HFFc6 (cell line): ENCODE data around the gene NCR1. TPM values are rescaled to one million over a fixed set of nuclear protein-coding genes. Genes with fewer than 3 reads are reported as not detected.

Source experiments
- DNase-seq: peaks from one replicate; pipeline ENCODE4 v3.0.0-alpha.2; 2018
- H3K27ac Mint-ChIP-seq: 2 replicates; pipeline ENCODE4 v1.8.0; 2020; ENCODE audit warnings: mild to moderate bottlenecking, mixed read lengths
- H3K27me3 Mint-ChIP-seq: 2 replicates; pipeline ENCODE4 v1.8.0; 2021; ENCODE audit warnings: mild to moderate bottlenecking, moderate library complexity, mixed read lengths; ENCODE audit not compliant: insufficient read depth
- H3K36me3 Mint-ChIP-seq: 2 replicates; pipeline ENCODE4 v1.8.0; 2021; ENCODE audit warnings: low read depth, mixed read lengths
- H3K4me1 Mint-ChIP-seq: 2 replicates; pipeline ENCODE4 v1.8.0; 2020; ENCODE audit warnings: low read depth, mixed read lengths
- H3K4me3 Mint-ChIP-seq: 2 replicates; pipeline ENCODE4 v1.8.0; 2020; ENCODE audit warnings: mild to moderate bottlenecking, moderate library complexity, mixed read lengths
- H3K9me3 Mint-ChIP-seq: 2 replicates; pipeline ENCODE4 v1.8.0; 2020; ENCODE audit warnings: mild to moderate bottlenecking, mixed read lengths
- total RNA-seq, 6 experiments: library from RNA; stranded (reverse); fragmentation: NEBNext Ultra II Directional; extraction: Animal tissue kit (Norgen Biotek cat#: 25700); gene quantifications; 2 replicates in 1 of 6; 3 replicates in 5 of 6; pipeline ENCODE4 v1.2.3, GENCODE V29; 2021
- TF ChIP-seq, protein P1 (sequence below): fragments of 200-600 bp; sonication (generic); IDR thresholded peaks from 2 replicates; pipeline ENCODE4 v1.5.0; 2021; ENCODE audit warnings: antibody characterized with exemption, mild to moderate bottlenecking

The NCR1 gene
- total RNA-seq, 6 experiments from 2014 or later: not detected

DNA sequence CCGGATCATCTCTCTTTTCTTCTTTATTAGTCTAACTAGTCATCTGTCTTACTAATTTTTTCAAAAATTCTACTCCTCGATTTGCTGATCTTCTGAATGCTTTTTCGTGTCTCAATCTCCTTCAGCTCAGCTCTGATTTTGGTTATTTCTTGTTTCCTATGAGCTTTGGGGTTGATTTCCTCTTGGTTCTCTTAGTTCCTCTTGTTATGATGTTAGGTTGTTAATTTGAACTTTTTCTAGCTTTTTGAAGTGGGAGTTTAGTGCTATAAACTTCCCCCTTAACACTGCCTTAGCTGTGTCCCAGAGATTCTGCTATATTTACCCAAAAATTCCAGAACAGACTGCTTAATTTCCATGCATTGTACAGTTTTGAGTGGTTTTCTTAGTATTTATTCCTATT is 28.5 kb upstream of the NCR1 start:
- Mint-ChIP-seq H3K36me3 (peaks cover 10% of the 10 kb centered on the region), H3K27ac (no peak overlapping the region), H3K4me3 (no peak overlapping the region), H3K9me3 (peaks cover 53% of the 10 kb centered on the region), H3K4me1 (no peaks in the 10 kb centered on the region), H3K27me3 (peaks cover 2% of the 10 kb centered on the region; the same call in 1 of the 2 replicates)
- TF ChIP-seq, protein P1, sequence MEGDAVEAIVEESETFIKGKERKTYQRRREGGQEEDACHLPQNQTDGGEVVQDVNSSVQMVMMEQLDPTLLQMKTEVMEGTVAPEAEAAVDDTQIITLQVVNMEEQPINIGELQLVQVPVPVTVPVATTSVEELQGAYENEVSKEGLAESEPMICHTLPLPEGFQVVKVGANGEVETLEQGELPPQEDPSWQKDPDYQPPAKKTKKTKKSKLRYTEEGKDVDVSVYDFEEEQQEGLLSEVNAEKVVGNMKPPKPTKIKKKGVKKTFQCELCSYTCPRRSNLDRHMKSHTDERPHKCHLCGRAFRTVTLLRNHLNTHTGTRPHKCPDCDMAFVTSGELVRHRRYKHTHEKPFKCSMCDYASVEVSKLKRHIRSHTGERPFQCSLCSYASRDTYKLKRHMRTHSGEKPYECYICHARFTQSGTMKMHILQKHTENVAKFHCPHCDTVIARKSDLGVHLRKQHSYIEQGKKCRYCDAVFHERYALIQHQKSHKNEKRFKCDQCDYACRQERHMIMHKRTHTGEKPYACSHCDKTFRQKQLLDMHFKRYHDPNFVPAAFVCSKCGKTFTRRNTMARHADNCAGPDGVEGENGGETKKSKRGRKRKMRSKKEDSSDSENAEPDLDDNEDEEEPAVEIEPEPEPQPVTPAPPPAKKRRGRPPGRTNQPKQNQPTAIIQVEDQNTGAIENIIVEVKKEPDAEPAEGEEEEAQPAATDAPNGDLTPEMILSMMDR: no peak
- no peak for DNase-seq

DNA sequence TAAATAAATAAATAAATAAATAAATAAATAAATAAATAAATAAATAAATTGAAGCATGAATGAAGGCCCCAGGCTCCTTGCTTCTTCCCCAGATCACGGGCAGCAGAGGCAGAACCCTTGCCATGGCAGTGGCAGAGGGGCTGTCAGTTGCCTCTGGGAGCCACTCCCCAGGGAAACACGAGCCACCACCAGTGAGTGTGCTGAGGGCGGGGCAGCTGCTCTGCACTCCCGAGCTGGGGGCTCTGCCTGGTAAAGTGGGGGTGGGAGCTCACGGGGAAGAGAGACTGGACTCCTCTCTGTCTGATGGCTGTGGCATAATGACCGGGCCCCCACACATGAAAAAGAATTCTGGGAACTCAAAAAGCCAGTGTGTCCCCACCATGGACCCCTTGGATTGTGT is 24.1 kb upstream of the NCR1 start:
- H3K27me3 Mint-ChIP-seq: peaks cover 2% of the 10 kb centered on the region; the same call in 1 of the 2 replicates
- no peak overlapping the region for H3K27ac Mint-ChIP-seq

DNA sequence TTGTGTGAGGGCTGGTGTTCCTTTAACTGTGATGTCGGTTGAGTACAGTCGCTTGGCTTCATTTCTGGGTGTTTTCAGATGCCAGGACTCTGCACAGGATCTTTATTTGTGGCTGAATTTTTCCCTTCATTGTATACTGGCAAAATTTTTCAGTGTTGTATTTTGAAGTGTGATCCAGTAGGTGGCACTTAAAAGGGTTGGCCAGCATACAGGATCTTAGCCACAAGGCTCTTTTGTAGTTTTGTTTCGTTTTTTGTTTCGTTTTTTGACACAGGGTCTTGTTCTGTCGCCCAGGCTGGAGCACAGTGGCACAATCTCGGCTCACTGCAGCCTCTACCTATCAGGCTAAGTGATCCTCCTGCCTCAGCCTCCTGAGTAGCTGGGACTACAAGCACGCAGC is 23.2 kb upstream of the NCR1 start:
- Mint-ChIP-seq H3K27me3 (peaks cover 2% of the 10 kb centered on the region; the same call in 1 of the 2 replicates), H3K9me3 (peaks cover 44% of the 10 kb centered on the region), H3K27ac (no peak overlapping the region), H3K4me1 (no peaks in the 10 kb centered on the region), H3K4me3 (peak overlapping the region; percentile 28; the same call in 1 of the 2 replicates), H3K36me3 (peaks cover 5% of the 10 kb centered on the region; the same call in 1 of the 2 replicates)
- TF ChIP-seq, protein P1: peak; percentile 11; the same call in 1 of the 2 replicates
- no peak for DNase-seq

More for the DNA sequence above, 24.1 kb upstream of the NCR1 start:
- Mint-ChIP-seq H3K36me3 (peaks cover 5% of the 10 kb centered on the region; the same call in 1 of the 2 replicates), H3K4me3 (no peak overlapping the region), H3K9me3 (peaks cover 51% of the 10 kb centered on the region), H3K4me1 (no peaks in the 10 kb centered on the region)
- no peak for DNase-seq
- TF ChIP-seq, protein P1: no peak

DNA sequence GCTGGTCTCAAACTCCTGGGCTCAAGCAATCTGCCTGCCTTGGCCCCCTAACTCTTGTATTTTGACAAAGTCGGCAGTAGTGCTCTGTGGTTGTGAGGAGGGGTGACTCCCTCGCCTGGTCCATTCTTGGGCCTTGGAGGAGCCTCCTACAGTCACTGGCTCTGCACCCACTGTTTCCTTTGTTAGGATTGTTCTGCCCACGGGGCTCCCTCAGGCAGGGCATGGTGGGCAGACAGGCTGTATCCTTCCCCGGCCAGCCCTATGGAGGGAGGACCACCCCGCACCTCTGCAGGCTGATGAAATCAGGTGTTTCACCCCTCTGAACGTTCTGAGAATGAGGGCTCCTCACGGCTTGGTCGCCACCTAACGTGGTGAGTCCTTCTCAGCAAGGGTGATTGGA is 22.7 kb upstream of the NCR1 start:
- Mint-ChIP-seq H3K4me3 (no peak overlapping the region; the same call in 1 of the 2 replicates), H3K4me1 (no peaks in the 10 kb centered on the region), H3K9me3 (peaks cover 44% of the 10 kb centered on the region), H3K36me3 (peaks cover 5% of the 10 kb centered on the region; the same call in 1 of the 2 replicates), H3K27me3 (peaks cover 2% of the 10 kb centered on the region; the same call in 1 of the 2 replicates), H3K27ac (no peak overlapping the region)
- TF ChIP-seq, protein P1: no peak
- DNase-seq: no peak

DNA sequence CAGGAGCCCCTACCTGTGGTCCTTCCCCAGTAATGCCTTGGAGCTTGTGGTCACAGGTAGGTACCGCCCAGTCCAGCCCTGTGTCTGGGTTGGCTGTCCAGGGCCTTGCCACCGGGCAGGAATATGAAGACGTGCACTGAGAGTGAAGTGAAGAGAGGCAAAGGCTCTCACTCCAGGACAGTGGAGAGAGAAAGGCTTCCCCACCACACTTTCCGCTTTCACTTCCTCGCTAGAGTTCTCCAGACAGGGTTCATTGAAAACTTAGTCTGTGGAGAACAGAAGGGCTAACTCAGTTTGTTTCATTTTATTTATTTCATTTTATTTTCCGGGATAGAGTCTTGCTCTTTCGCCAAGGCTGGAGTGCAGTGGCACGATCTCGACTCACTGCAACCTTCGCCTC is 17.7 kb upstream of the NCR1 start:
- Mint-ChIP-seq H3K4me1 (no peaks in the 10 kb centered on the region), H3K27ac (no peak overlapping the region), H3K27me3 (no peaks in the 10 kb centered on the region; the same call in 1 of the 2 replicates), H3K4me3 (no peak overlapping the region), H3K9me3 (peaks cover 33% of the 10 kb centered on the region), H3K36me3 (no peaks in the 10 kb centered on the region; the same call in none of the 2 replicates)
- TF ChIP-seq, protein P1: no peak
- DNase-seq: no peak
